NB4 (cell line): ENCODE measurements around the gene IWS1.

Experiments
- DNase-seq: peaks from one replicate; pipeline ENCODE4 v3.0.0; 2010; ENCODE audit warnings: low read depth
- H3K4me3 ChIP-seq: one replicate; pipeline ENCODE4 v1.5.1; 2011; ENCODE audit warnings: mild to moderate bottlenecking, low read depth, low read length, moderate library complexity
- CTCF ChIP-seq: IDR thresholded peaks from one replicate; pipeline ENCODE4 v1.5.1; 2012; ENCODE audit warnings: low read depth, low read length
- MAX ChIP-seq: IDR thresholded peaks from 2 replicates; pipeline ENCODE4 v1.6.1; 2011; ENCODE audit warnings: low read depth, low read length
- MYC ChIP-seq: IDR thresholded peaks from 2 replicates; pipeline ENCODE4 v1.6.1; 2011; ENCODE audit warnings: low read depth, low read length
- POLR2A ChIP-seq: IDR thresholded peaks from 2 replicates; pipeline ENCODE4 v1.6.1; 2011; ENCODE audit warnings: mild to moderate bottlenecking; ENCODE audit not compliant: insufficient read length; ENCODE audit errors: extremely low read depth

The IWS1 gene

GRCh38 chr2:127485051-127485693, 41.1 kb downstream of the IWS1 start:
- peak; percentile 68 for DNase-seq
- TF ChIP-seq MAX = no peak
- TF ChIP-seq POLR2A = no peak
- TF ChIP-seq CTCF = no peak
- no peak for TF ChIP-seq MYC
- H3K4me3 ChIP-seq = no peak overlapping the region

- no peak overlapping the region for H3K4me3 ChIP-seq
- DNase-seq = no peak
- no peak for TF ChIP-seq MAX
Measured at GRCh38 chr2:127482031-127482430, 44.3 kb downstream of the IWS1 start.

- no peak for TF ChIP-seq MYC
- no peak for TF ChIP-seq CTCF
- no peak for TF ChIP-seq POLR2A
- TF ChIP-seq MAX = no peak
- no peak for DNase-seq
- H3K4me3 ChIP-seq = no peak overlapping the region
Measured at GRCh38 chr2:127479866-127480743, 46.2 kb downstream of the IWS1 start.

- DNase-seq = peak; percentile 78
- H3K4me3 ChIP-seq = no peak overlapping the region
- TF ChIP-seq CTCF (peak; percentile 55), POLR2A (no peak)
Measured at GRCh38 chr2:127479219-127479825, 47.0 kb downstream of the IWS1 start.

- H3K4me3 ChIP-seq = no peak overlapping the region
- TF ChIP-seq POLR2A (no peak), CTCF (no peak), MYC (no peak), MAX (no peak)
- DNase-seq = no peak
Measured at GRCh38 chr2:127475788-127476187, 50.5 kb downstream of the IWS1 start.

GRCh38 chr2:127472268-127472667, 54.0 kb downstream of the IWS1 start:
- TF ChIP-seq CTCF (no peak), MAX (no peak), MYC (no peak), POLR2A (no peak)
- no peak overlapping the region for H3K4me3 ChIP-seq
- DNase-seq = no peak
